ENCODE data around the gene PPP3CA. TPM values are rescaled to one million over a fixed set of nuclear protein-coding genes. Genes with fewer than 3 reads are reported as not detected.

Gene PPP3CA
- total and polyA plus RNA-seq, 2 of the 13 experiments (the other 11 are each of a cell fraction or from before 2014, with no cell fraction given), result 4.8 to 13.2 TPM

- TF ChIP-seq ZBTB49 (CRISPR knock-in tag; IDR thresholded peaks at IDR 0.05; ENCODE audit: borderline replicate concordance), result no peak
- TF ChIP-seq ZNF703 (CRISPR knock-in tag; IDR thresholded peaks at IDR 0.05; ENCODE audit: borderline replicate concordance), result no peak
- no peak for TF ChIP-seq RBAK (CRISPR knock-in tag; IDR thresholded peaks at IDR 0.05)
- TF ChIP-seq JARID2 (CRISPR knock-in tag; IDR thresholded peaks at IDR 0.05; ENCODE audit: insufficient replicate concordance), result no peak
- no peak for TF ChIP-seq RBM22 (optimal IDR thresholded peaks at IDR 0.05; ENCODE audit: low read length)
- TF ChIP-seq AGO1 (IDR thresholded peaks at IDR 0.05; ENCODE audit: low read depth, low read length, poor library complexity, severe bottlenecking), result no peak
- no peak for TF ChIP-seq SSRP1 (CRISPR knock-in tag; IDR thresholded peaks at IDR 0.05)
- no peak for TF ChIP-seq THAP9 (CRISPR knock-in tag; IDR thresholded peaks at IDR 0.05; ENCODE audit: borderline replicate concordance)
- TF ChIP-seq FOXK2 (IDR thresholded peaks at IDR 0.05), result no peak
- TF ChIP-seq ZFAT (CRISPR knock-in tag; conservative IDR thresholded peaks at IDR 0.05), result no peak
- TF ChIP-seq ARID3A (IDR thresholded peaks at IDR 0.05; ENCODE audit: low read depth, low read length), result peak; percentile 17; the same call in 1 of the 2 replicates
- no peak for TF ChIP-seq YY1 (IDR thresholded peaks at IDR 0.05; ENCODE audit: insufficient read depth, insufficient replicate concordance, low read depth, low read length)
- no peak for TF ChIP-seq ZNF432 (CRISPR knock-in tag; IDR thresholded peaks at IDR 0.05; ENCODE audit: borderline replicate concordance)
- peak; percentile 33; the same call in 1 of the 2 replicates for TF ChIP-seq SKIL (CRISPR knock-in tag; IDR thresholded peaks at IDR 0.05; ENCODE audit: borderline replicate concordance)
- TF ChIP-seq, protein P1, sequence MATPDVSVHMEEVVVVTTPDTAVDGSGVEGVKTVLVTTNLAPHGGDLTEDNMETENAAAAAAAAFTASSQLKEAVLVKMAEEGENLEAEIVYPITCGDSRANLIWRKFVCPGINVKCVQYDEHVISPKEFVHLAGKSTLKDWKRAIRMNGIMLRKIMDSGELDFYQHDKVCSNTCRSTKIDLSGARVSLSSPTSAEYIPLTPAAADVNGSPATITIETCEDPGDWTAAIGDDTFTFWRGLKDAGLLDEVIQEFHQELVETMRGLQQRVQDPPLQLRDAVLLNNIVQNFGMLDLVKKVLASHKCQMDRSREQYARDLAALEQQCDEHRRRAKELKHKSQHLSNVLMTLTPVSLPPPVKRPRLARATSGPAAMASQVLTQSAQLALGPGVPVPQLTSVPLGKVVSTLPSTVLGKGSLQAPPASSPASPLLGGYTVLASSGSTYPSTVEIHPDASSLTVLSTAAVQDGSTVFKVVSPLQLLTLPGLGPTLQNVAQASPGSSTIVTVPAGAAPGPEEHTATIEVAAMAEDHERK (CRISPR knock-in tag; IDR thresholded peaks at IDR 0.05; ENCODE audit: low read depth), result no peak
Observed at GRCh38 chr4:101175896-101176676, 171.2 kb downstream of the PPP3CA start (continued).
